SW 1271 (cell line): Measurements from ENCODE around the gene ERBB3.

Source experiments
- DNase-seq, 2 experiments: peaks; one replicate each; lab custom pipeline; 2025; lab: John Stamatoyannopoulos, UW

ERBB3 gene

GRCh38 chr12:56115329-56115728 lies 35.4 kb downstream of the ERBB3 start:
- DNase-seq = no peak

- peak; percentile 80 to 96 for DNase-seq
These were observed 36.5 kb downstream of the ERBB3 start, which contains the start of gene RPL41 for GRCh38 chr12:56116267-56117081. Gene RPL41, plus strand, starts transcription at chr12:56116633.

- DNase-seq = peak in 1 of 2 experiments; percentile 28
These were observed 37.2 kb downstream of the ERBB3 start for GRCh38 chr12:56117082-56117706.

GRCh38 chr12:56117778-56118687 lies 38.1 kb downstream of the ERBB3 start, which contains the start of gene ZC3H10:
Gene ZC3H10, plus strand, starts transcription at chr12:56118266. Its CDS starts 2,297 bp downstream, at chr12:56120563.
- peak; percentile 98 to 99 for DNase-seq

GRCh38 chr12:56118688-56119357 lies 38.9 kb downstream of the ERBB3 start:
- no peak for DNase-seq

GRCh38 chr12:56119361-56119796 lies 39.4 kb downstream of the ERBB3 start:
- peak; percentile 70 to 88 for DNase-seq

GRCh38 chr12:56120158-56120846 lies 40.3 kb downstream of the ERBB3 start:
- no peak for DNase-seq

GRCh38 chr12:56121204-56121870 lies 41.4 kb downstream of the ERBB3 start:
- no peak for DNase-seq

GRCh38 chr12:56122637-56123036 lies 42.7 kb downstream of the ERBB3 start:
- no peak for DNase-seq

- no peak for DNase-seq
These were observed 44.2 kb downstream of the ERBB3 start for GRCh38 chr12:56124133-56124532.

- no peak for DNase-seq
These were observed 46.8 kb downstream of the ERBB3 start for GRCh38 chr12:56126732-56127239.

- DNase-seq = no peak
These were observed 47.5 kb downstream of the ERBB3 start for GRCh38 chr12:56127485-56127887.

GRCh38 chr12:56127888-56128669 lies 48.1 kb downstream of the ERBB3 start, which contains the start of gene ESYT1:
Gene ESYT1, plus strand, starts transcription at chr12:56128267. Its CDS starts 53 bp downstream, at chr12:56128320.
- DNase-seq = peak; percentile 99 to 100

- DNase-seq = peak in 1 of 2 experiments; percentile 41
These were observed 48.8 kb downstream of the ERBB3 start for GRCh38 chr12:56128670-56129205.

- DNase-seq = peak in 1 of 2 experiments; percentile 65
These were observed 49.4 kb downstream of the ERBB3 start for GRCh38 chr12:56129206-56129941.

GRCh38 chr12:56129942-56130495 lies 50.1 kb downstream of the ERBB3 start:
- DNase-seq = no peak

GRCh38 chr12:56130876-56131275 lies 50.9 kb downstream of the ERBB3 start:
- no peak for DNase-seq

- DNase-seq = no peak
These were observed 54.9 kb downstream of the ERBB3 start for GRCh38 chr12:56134897-56135296.
